ENCODE results near the gene ZFP36L1.

DNA sequence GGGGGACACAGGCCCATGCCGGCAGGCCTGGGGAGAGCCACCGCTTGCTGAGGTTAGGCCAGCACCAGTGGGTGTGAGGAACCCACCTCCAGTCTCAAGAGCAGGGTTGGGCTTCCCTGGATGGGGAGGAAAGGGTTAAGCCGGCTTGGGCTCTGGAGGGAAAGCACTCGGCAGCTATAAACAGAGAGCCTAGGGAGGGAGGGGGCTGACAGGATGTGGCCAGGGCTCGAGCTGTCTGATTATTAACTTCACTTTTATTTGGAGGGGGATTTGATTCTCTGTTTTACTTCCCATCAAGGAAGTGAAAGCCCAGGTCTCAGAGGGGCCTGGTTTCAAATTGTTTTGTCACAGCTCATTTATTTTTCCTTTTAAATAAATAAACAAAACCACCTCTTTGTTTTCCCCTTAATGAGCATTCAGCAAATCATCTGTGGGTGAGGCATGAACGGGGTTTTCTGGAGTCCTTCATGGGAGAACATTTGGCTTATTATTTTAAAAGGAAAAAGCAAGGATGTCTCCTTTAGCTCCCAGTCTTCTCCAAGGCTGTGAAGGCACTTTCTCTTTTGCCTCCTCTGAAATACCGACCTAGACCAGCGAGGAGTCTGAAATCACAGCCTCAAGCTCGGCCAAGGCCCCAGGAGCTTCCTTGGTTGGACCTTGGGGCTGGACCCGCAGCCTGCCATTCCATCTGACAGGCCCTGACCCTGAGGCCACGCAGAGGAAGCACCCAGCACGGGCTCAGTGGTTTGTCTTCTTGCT, 21.9 kb upstream of the ZFP36L1 start:
- TF ChIP-seq, protein P1, sequence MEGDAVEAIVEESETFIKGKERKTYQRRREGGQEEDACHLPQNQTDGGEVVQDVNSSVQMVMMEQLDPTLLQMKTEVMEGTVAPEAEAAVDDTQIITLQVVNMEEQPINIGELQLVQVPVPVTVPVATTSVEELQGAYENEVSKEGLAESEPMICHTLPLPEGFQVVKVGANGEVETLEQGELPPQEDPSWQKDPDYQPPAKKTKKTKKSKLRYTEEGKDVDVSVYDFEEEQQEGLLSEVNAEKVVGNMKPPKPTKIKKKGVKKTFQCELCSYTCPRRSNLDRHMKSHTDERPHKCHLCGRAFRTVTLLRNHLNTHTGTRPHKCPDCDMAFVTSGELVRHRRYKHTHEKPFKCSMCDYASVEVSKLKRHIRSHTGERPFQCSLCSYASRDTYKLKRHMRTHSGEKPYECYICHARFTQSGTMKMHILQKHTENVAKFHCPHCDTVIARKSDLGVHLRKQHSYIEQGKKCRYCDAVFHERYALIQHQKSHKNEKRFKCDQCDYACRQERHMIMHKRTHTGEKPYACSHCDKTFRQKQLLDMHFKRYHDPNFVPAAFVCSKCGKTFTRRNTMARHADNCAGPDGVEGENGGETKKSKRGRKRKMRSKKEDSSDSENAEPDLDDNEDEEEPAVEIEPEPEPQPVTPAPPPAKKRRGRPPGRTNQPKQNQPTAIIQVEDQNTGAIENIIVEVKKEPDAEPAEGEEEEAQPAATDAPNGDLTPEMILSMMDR (IDR thresholded peaks at IDR 0.05; ENCODE audit: low read length): no peak
- no peak for TF ChIP-seq EZH2 (IDR thresholded peaks at IDR 0.05; ENCODE audit: borderline replicate concordance, low read length)

All from OCI-LY1 (cell line).